ENCODE measurements around the gene GNAS-AS1. TPM values are rescaled to one million over a fixed set of nuclear protein-coding genes. Genes with fewer than 3 reads are reported as not detected.

Gene GNAS-AS1
- total and polyA plus RNA-seq, 2 of the 8 experiments (the other 6 are each of a cell fraction or from before 2014, with no cell fraction given) = 4.7 to 13.7 TPM

DNA sequence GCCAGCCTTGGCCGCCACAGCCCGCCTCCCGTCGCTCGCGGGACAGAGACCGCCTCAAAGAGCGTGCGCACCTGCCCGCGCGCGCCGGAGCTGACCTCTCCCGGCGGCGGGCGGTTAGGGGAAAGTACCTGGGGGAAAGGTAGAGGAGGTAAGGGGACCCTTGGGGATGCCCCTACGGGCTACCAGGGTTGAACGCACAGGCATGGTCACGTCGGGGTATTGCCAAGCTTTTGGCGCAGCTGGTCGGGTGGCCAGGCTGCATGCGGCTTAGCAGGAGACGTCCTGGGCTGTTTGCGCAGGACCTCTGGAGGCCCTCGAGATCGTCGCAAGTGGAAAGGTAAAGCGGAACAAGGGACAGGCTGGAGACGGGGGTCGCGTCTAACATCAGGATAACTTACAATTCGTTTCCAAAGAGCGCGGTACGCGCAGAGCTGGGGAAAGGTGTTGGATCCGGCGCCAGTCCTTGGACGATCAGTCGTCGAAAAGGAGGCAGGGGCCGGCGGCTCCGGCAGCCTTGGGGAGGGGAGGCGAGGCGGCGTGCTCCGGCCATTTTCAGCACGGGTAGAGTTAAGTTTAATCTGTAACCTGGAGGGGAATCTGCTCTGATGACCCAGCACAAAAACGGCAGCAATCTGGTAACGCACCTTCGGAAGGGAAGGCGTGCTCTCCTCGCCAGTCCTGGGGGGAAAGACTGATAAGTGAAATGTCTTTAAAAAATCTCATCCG, 9.0 kb downstream of the GNAS-AS1 start (continued):
- TF ChIP-seq, protein P1, sequence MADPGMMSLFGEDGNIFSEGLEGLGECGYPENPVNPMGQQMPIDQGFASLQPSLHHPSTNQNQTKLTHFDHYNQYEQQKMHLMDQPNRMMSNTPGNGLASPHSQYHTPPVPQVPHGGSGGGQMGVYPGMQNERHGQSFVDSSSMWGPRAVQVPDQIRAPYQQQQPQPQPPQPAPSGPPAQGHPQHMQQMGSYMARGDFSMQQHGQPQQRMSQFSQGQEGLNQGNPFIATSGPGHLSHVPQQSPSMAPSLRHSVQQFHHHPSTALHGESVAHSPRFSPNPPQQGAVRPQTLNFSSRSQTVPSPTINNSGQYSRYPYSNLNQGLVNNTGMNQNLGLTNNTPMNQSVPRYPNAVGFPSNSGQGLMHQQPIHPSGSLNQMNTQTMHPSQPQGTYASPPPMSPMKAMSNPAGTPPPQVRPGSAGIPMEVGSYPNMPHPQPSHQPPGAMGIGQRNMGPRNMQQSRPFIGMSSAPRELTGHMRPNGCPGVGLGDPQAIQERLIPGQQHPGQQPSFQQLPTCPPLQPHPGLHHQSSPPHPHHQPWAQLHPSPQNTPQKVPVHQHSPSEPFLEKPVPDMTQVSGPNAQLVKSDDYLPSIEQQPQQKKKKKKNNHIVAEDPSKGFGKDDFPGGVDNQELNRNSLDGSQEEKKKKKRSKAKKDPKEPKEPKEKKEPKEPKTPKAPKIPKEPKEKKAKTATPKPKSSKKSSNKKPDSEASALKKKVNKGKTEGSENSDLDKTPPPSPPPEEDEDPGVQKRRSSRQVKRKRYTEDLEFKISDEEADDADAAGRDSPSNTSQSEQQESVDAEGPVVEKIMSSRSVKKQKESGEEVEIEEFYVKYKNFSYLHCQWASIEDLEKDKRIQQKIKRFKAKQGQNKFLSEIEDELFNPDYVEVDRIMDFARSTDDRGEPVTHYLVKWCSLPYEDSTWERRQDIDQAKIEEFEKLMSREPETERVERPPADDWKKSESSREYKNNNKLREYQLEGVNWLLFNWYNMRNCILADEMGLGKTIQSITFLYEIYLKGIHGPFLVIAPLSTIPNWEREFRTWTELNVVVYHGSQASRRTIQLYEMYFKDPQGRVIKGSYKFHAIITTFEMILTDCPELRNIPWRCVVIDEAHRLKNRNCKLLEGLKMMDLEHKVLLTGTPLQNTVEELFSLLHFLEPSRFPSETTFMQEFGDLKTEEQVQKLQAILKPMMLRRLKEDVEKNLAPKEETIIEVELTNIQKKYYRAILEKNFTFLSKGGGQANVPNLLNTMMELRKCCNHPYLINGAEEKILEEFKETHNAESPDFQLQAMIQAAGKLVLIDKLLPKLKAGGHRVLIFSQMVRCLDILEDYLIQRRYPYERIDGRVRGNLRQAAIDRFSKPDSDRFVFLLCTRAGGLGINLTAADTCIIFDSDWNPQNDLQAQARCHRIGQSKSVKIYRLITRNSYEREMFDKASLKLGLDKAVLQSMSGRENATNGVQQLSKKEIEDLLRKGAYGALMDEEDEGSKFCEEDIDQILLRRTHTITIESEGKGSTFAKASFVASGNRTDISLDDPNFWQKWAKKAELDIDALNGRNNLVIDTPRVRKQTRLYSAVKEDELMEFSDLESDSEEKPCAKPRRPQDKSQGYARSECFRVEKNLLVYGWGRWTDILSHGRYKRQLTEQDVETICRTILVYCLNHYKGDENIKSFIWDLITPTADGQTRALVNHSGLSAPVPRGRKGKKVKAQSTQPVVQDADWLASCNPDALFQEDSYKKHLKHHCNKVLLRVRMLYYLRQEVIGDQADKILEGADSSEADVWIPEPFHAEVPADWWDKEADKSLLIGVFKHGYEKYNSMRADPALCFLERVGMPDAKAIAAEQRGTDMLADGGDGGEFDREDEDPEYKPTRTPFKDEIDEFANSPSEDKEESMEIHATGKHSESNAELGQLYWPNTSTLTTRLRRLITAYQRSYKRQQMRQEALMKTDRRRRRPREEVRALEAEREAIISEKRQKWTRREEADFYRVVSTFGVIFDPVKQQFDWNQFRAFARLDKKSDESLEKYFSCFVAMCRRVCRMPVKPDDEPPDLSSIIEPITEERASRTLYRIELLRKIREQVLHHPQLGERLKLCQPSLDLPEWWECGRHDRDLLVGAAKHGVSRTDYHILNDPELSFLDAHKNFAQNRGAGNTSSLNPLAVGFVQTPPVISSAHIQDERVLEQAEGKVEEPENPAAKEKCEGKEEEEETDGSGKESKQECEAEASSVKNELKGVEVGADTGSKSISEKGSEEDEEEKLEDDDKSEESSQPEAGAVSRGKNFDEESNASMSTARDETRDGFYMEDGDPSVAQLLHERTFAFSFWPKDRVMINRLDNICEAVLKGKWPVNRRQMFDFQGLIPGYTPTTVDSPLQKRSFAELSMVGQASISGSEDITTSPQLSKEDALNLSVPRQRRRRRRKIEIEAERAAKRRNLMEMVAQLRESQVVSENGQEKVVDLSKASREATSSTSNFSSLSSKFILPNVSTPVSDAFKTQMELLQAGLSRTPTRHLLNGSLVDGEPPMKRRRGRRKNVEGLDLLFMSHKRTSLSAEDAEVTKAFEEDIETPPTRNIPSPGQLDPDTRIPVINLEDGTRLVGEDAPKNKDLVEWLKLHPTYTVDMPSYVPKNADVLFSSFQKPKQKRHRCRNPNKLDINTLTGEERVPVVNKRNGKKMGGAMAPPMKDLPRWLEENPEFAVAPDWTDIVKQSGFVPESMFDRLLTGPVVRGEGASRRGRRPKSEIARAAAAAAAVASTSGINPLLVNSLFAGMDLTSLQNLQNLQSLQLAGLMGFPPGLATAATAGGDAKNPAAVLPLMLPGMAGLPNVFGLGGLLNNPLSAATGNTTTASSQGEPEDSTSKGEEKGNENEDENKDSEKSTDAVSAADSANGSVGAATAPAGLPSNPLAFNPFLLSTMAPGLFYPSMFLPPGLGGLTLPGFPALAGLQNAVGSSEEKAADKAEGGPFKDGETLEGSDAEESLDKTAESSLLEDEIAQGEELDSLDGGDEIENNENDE (IDR thresholded peaks at IDR 0.05; ENCODE audit: insufficient replicate concordance, low read length) = no peak
- TF ChIP-seq SP1 (IDR thresholded peaks at IDR 0.05; ENCODE audit: low read depth, low read length) = no peak
- TF ChIP-seq ZNF274 (IDR thresholded peaks at IDR 0.05; ENCODE audit: borderline replicate concordance, extremely low read depth, low read length) = no peak
- TF ChIP-seq, protein P2, sequence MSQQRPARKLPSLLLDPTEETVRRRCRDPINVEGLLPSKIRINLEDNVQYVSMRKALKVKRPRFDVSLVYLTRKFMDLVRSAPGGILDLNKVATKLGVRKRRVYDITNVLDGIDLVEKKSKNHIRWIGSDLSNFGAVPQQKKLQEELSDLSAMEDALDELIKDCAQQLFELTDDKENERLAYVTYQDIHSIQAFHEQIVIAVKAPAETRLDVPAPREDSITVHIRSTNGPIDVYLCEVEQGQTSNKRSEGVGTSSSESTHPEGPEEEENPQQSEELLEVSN (IDR thresholded peaks at IDR 0.05) = peak; percentile 22
- TF ChIP-seq, protein P3, sequence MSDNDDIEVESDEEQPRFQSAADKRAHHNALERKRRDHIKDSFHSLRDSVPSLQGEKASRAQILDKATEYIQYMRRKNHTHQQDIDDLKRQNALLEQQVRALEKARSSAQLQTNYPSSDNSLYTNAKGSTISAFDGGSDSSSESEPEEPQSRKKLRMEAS (IDR thresholded peaks at IDR 0.05) = peak; percentile 45
- no peak for TF ChIP-seq KDM1A (IDR thresholded peaks at IDR 0.05; ENCODE audit: borderline replicate concordance, low read length)
- no peak for TF ChIP-seq TEAD4 (IDR thresholded peaks at IDR 0.05; ENCODE audit: low read depth, low read length)
- no peak for TF ChIP-seq CREB1 (IDR thresholded peaks at IDR 0.05)
- no peak for TF ChIP-seq BACH1 (IDR thresholded peaks at IDR 0.05; ENCODE audit: low read length)
- TF ChIP-seq GABPA (IDR thresholded peaks at IDR 0.05; ENCODE audit: borderline replicate concordance, insufficient read depth, low read length) = no peak
